Measurements from ENCODE around the gene PRKN.

- TF ChIP-seq EZH2phosphoT487 (IDR thresholded peaks at IDR 0.05; ENCODE audit: insufficient read depth, low read depth) (no peak), EZH2 (IDR thresholded peaks at IDR 0.05; ENCODE audit: insufficient read depth, poor library complexity, severe bottlenecking) (no peak)
These were observed 1058.9 kb downstream of the PRKN start for GRCh38 chr6:161668665-161669064.
